Measurements from ENCODE around the gene RAD51D.
"Not testable (repeated sequence)": the region's sequence is repeated elsewhere in the genome, so short reads cannot be mapped to it uniquely, and the experiment has no call there.

The RAD51D gene

DNA sequence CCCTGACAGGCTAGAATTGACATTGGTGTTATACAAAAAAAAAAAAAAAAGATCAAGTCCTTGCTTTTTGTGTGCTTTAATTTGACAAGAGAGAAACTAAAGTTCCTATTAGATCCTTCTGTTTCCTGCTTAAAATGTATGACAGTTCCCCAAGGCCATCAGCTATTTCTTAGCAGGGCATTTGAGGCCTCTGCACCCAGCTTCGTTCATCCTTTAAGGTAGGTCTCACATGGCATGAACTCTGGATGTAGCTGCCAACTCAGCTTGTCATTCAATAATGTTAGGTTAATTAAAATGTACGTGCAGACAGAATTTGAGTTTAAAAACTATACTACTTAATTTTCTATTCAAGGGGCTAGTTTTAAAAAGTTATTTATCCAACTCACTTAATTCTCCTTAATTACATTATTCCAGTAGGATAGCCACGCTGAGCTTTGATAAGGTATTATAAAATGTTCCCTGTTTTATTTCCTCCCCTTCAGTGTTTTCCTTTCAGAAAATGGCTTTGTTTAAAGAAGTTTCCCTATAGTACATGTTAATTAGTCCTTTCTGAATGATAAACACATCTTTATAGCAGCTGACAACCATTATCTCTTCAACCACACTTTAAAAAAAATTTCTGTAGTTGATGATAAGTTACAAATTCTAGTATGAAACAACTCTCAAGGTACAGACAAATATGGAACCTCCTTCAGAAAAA is 55.0 kb downstream of the RAD51D start:
- DNase-seq, result no peak

DNA sequence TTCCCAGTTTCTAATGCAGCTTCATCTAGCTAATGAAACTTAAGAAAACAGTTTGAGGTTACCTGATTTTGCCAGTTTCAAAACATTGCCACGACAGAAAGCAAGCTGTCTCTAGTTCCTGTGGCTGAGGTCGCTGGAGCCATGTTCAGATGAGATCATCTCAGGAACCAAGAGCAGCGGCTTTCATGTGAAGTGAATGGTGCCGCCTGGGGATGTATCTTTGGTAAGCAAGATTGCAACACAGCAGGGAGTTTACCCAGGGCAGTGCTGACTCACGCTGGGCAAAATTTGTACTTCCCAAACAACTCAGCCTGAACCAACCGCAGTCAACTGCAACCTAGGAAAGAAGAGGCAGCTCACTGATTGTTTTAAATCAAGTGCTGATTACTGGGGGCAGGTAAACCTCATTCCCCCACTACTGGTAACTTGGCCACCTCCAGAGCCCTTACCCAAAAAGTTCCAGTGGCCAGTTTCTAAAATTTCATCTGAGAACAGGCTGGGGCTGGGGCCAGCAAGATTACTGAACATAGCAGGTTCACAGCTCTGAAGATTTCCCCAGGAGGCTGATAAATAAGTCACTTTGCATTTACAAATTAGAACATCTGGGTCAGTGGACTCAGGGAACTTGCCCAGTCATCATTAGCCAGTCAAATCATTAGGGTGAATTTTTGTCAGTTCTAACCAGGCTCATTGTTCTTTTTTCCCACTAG is 56.0 kb downstream of the RAD51D start, which contains the start of gene RFFL:
RFFL (minus strand) TSS at position 194 of the 710 bp plus-strand sequence. CDS start 37,154 bp downstream, outside the sequence.
- DNase-seq, result peak; percentile 62

DNA sequence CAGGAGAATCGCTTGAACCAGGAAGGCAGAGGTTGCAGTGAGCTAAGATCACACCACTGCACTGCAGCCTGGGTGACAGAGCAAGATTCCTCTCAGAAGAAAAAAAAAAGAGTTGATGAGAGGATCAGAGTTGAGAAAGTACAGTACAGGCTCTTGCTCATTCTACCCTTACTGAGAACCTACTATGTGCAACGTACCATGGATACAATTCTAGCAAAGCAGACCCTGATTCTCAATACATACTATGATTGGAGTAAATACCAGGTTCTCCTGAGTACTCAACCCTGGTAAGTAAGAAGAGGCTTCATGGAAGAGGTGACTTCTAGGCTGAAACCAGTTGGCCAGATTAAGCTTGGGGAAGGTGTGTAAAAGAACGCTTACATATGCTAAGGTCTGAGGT is 57.4 kb downstream of the RAD51D start:
- no peak for DNase-seq

DNA sequence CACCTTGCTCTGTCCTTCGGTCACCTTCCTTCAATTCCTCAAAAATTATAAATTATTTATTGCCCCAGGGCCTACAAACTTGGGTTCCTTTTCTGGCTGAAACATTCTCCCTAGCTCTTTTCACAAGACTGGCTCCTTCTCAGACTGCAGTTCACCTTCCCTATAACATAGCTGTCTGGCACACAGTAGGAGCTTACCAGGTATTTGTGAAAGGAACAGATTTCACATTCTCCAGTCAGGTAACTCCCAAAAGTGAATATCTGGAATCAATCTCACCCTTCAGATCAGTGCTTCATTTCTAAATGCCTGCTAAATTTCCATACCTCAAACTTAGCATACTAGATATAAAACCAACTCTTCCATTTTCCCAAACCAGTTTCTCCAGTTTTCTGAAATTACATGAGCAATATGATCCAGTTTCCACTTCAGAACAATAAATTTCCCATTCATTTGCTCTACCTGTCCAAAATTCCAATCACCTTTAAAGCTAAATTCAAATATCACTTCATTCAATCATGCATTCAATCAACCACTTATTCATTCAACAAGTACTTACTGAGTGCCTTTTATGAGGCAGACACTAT is 62.2 kb downstream of the RAD51D start:
- DNase-seq, result no peak

DNA sequence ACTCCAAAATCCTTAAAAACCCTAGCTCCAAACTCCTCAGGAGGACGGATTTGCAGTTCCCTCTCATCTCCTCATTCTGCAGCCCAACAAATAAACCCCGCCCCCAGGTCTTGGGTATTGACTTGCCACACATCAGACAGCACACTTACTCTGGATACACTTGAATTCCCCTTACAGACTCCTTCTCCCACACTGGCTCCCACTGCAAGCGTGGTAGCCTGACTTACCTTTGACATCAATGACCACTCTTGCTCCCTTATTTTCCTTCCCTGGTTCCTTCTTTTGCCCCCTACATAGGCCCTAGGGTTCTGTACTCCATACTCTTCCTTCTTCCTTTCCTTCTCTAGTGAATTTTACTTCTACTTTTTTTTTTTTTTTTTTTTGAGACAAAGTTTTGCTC is 63.6 kb downstream of the RAD51D start:
- no peak for DNase-seq

DNA sequence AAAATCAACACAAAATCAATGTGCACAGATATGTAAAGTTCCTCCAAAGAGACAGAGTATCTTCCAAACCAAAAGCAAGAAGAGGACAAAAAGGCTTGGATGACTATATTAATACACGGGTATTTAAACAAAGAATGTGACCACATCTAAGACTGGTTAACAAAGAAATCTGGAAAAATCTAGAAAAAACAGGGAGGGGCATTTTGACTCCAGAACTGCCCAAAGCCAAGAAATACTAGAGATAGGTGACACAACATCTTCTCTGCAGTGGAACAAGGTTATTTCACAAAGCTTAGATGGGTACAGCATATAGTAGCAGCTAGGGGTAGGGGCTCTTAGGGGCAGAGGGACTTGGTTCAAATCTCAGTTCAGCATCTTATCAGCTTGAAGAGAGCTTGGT is 66.5 kb downstream of the RAD51D start:
- DNase-seq, result no peak

DNA sequence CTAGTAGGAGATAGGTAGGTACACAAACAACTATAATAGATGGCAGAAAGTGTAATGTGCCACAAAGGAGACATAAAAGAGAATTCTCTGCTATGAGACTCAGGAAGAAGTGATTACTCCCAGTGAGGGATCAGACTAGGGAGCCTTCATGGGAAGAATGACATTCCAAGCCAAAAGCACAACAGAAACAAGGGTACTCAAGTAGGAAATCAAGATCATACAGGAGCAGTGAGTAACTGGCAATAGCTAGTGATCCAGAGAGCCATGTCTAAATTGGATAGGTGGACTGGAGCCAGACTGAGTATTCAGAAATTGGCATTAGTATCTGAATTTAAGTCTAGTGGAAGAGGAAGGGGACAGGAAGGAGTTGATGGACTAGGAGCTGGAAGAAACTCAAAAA is 66.9 kb downstream of the RAD51D start:
- DNase-seq, result no peak

DNA sequence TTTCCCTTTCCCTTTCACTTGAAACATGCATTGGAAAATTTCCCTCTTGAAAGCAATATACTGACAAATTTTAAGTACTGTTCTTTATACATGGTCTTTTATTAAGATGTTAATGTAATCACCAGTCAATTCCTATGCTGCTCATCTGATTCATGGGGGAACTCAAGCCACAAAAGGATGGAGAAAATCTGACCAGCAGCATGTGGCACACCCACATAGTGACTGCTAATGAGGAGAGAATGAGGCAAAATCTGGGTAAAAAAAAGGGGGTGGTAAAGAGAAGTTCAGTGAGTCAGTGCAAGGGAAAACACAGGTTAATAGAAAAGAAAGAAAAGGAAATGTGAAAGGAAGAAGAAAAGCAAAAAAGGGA is 67.4 kb downstream of the RAD51D start:
- no peak for DNase-seq

DNA sequence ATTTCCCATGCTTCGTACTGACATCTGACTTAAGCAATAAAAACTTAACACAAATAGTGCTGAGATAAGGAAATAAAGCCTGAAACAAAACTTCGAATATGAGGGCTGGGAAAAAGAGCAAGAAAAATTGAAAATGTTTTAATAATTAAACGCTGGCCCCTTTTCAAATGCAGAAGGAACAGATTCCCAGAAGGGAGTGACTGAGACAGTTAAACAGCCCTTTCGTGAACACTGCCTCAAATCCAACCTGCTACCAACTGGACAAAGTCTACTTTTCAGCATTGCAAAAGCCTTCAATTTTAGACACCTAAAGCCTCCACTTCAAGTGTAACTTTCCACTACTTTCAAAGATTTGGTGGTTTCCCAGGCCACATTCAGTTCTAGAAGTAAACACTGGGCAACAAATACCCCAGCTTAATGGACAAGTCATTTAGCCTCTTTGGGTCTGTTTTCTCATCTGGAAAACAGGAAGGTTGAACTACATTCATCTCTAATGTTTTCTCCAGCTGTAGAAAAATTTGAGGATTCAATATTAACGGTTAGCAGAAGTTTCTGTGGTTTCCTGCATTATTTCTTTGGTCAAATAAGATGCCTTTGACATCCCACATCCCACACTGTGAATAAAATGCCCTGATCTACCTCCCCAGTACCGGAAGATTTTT is 68.0 kb downstream of the RAD51D start:
- no peak for DNase-seq

DNA sequence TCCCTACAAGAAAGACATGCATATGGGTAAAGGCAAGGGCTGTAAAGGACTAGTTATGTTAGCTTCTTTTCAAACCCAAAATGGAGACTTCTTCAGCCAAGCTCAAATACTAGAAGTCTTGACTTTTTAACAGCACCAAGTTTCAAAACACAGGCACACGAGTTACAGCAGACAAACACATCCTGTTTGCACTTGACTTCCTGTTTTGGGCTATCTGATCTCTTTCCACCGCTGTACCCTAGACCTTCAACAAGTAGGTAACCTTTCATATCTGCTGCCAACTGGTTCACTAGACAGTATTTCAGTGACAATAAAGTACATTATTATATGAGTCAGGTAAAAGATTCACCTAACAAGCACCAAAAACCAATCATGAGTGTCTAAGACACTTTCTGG is 68.5 kb downstream of the RAD51D start:
- no peak for DNase-seq

DNA sequence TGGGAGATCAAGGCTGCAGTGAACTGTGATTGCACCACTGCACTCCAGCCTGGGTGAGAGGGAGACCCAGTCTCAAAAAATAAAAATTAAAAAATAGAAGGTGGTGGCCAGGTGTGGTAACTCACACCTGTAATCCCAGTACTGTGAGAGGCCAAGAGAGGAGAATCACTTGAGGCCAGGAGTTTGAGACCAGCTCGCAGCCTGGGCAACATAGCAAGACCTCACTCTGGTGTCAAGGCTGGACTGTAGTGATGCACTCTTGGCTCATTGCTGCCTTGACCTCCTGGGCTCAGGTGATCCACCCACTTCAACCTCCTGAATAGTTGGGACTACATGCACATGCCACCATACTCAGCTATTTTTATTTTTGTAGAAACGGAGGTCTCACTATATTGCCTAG is 69.5 kb downstream of the RAD51D start:
- DNase-seq, result no peak

DNA sequence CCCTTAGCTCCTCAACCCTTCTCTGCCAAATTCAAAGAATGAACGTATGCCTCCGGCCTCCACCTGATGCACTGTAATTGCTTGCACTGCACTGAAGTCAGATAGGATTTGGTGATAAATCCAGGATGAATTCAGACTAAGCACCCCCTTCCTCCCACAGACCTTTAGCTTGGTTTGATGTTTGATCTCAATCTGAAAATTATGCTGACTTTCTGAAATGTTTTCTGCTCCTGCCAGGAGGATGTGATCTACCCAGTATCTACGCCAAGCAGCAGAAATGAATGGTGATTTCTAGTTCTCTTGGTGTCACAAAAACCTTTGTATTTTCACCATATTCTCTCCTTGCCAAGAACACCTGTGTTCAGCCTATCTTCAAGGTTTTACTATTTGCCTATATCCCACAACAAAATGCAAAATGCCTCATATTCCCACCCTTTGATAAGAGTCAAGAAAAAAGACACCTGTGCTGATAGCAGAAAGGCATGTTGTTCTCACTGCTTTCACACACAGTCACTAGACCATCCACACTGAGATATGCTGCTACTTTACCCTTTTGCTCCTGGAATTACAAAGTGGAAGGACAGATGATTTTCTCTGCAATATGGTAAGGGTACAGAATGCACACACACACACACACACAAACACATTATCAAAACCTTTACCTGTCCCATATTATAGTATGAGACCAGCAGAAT is 70.8 kb downstream of the RAD51D start:
- DNase-seq, result no peak

DNA sequence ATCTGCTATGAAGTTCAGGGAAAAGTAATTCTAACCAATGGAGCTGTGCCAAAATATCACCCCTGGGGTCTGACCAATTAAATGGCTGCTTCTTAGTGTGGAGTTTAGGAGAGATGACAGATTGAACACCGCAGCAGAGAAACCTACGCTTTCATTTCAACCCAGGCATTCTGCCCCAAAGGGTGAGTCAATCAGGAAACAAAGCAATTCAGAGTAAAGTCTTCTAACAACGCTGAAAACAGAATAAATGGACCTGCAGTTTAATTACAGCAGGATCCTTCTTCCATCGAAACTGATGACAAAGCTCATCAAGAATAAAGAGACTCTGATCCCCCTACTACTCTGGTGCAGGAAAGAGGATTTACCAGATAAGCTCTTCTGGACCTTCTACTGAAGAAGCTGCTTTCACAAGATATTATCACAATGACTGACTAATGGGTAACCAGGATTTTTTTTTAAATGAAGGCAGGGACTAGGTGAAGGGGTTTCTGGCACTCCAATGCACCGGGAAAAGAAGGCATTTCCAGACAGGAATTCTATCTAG is 72.8 kb downstream of the RAD51D start:
- no peak for DNase-seq

DNA sequence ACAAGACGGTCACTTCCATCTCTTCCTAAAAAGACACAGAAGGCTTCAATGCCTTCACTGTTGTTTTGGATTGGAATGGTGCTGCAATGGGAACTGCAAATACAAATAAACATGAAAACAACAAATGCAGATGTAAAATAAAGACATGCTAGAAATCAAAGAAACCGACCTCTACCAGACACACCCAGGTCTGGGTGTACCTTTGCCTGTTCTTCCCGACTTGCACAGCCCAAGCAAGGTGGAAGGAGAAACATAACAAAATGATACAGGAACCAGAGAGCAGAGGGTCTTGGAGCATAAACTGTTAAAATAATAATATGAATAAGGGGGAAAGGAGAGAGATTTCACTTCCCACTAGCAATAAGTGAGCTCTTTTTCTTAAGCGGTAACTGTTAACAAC is 73.4 kb downstream of the RAD51D start:
- DNase-seq, result no peak

DNA sequence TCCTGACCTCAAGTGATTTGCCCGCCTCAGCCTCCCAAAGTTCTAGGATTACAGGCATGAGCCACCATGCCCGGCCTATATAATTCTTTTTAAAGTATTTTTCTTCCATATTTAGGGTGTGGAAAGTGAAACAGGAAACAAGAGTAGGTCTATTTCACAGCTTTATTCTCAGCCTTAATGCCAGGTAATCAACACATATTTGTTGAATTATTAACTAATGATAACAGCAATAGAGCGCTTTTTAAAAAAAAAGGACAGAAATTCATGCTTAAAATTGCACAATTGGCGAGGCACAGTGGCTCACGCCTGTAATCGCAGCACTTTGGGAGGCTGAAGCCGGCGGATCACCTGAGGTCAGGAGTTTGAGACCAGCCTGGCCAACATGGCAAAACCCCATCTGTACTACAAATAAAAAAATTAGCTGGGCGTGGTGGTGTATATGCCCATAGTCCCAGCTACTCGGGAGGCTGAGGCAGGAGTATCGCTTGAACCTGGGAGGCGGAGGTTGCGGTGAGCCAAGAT is 74.1 kb downstream of the RAD51D start:
- DNase-seq, result not testable (repeated sequence)

DNA sequence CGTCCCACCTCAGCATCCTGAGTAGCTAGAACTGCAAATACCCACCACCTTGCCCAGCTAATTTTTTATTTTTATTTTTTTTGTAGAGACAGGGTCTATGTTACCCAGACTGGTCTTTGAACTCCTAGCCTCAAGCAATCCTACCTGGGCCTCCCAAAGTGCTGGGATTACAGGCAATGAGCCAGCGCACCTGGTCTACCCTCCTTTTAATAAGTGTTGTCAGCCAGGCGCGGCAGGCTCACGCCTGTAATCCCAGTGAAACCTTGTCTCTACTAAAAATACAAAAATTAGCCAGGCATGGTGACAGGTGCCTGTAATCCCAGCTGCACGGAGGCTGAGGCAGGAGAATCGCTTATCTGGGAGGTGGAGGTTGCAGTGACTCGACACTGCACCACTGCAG is 75.5 kb downstream of the RAD51D start:
- no peak for DNase-seq
